ENCODE results near the gene RPL22. TPM values are rescaled to one million over a fixed set of nuclear protein-coding genes. Genes with fewer than 3 reads are reported as not detected.
"Not testable (repeated sequence)": the region's sequence is repeated elsewhere in the genome, so short reads cannot be mapped to it uniquely, and the experiment has no call there.

RPL22 gene
- total and polyA plus RNA-seq, 8 donors: 186 to 378 (median 234) TPM

GRCh38 chr1:6220236-6220635 lies 20.8 kb upstream of the RPL22 start:
- no peak for FAIRE-seq
- Histone ChIP-seq H3K9me3 (no peaks in the 10 kb centered on the region), H3K4me3 (no peak overlapping the region), H3K27me3 (no peaks in the 10 kb centered on the region), H3K36me3 (peaks cover 0 to 22% (median 7%) of the 10 kb centered on the region in 3 donors), H3K4me1 (no peaks in the 10 kb centered on the region), H3K27ac (no peak overlapping the region)
- intact Hi-C loops (cut with DNase I): no loop called here
- ATAC-seq: peak in 3 of 4 donors; percentile 8 to 54 (median 25)
- 83 to 87% methylated on average over 8 of the region's 8 CpGs for WGBS, 2 donors
- DNase-seq: peak in 1 of 6 donors; percentile 8
- TF ChIP-seq CTCF (IDR thresholded peaks at IDR 0.05): no peak

- FAIRE-seq, ATAC-seq: not testable (repeated sequence)
These were observed 20.2 kb upstream of the RPL22 start for GRCh38 chr1:6219641-6220040.

GRCh38 chr1:6218375-6219164 lies 19.2 kb upstream of the RPL22 start:
- intact Hi-C loops (cut with DNase I): no loop called here
- H3K27ac ChIP-seq: peak overlapping the region; percentile 11 to 55 (median 40)
- H3K4me1 ChIP-seq: no peaks in the 10 kb centered on the region
- H3K9me3 ChIP-seq: no peaks in the 10 kb centered on the region
- H3K4me3 ChIP-seq: no peak overlapping the region
- peak; percentile 48 to 75 (median 63) for ATAC-seq
- DNase-seq: peak in 2 of 6 donors; percentile 41 to 44
- no peaks in the 10 kb centered on the region for H3K27me3 ChIP-seq
- no peak for FAIRE-seq
- WGBS, 2 donors: 68 to 74% methylated on average over 16 of the region's 16 CpGs
- TF ChIP-seq CTCF (IDR thresholded peaks at IDR 0.05): no peak
- H3K36me3 ChIP-seq: peaks cover 0 to 5% (median 0%) of the 10 kb centered on the region in 3 donors

More at GRCh38 chr1:6219641-6220040, 20.2 kb upstream of the RPL22 start:
- H3K9me3 ChIP-seq; H3K4me1 ChIP-seq; H3K27ac ChIP-seq; H3K27me3 ChIP-seq; intact Hi-C loops (cut with DNase I); H3K4me3 ChIP-seq: not testable (repeated sequence)
- H3K36me3 ChIP-seq: peaks cover 0 to 16% (median 7%) of the 10 kb centered on the region in 3 donors
- WGBS, 2 donors: 83 to 86% methylated on average over 11 of the region's 11 CpGs
- DNase-seq: peak in 1 of 6 donors; percentile 2

GRCh38 chr1:6212193-6212959 lies 13.0 kb upstream of the RPL22 start:
- no peak overlapping the region for H3K27ac ChIP-seq
- intact Hi-C loops (cut with DNase I): no loop called here
- no peaks in the 10 kb centered on the region for H3K9me3 ChIP-seq
- H3K27me3 ChIP-seq: no peaks in the 10 kb centered on the region
- DNase-seq (peak in 1 of 6 donors; percentile 54), ATAC-seq (no peak), FAIRE-seq (no peak)
- H3K4me1 ChIP-seq: no peaks in the 10 kb centered on the region
- TF ChIP-seq CTCF (IDR thresholded peaks at IDR 0.05): no peak
- WGBS, 2 donors: 91 to 92% methylated on average over 20 of the region's 20 CpGs
- no peak overlapping the region for H3K4me3 ChIP-seq
- peaks cover 0 to 5% (median 0%) of the 10 kb centered on the region in 3 donors for H3K36me3 ChIP-seq

- intact Hi-C loops (cut with DNase I): no loop called here
- Histone ChIP-seq H3K27me3 (no peaks in the 10 kb centered on the region), H3K27ac (no peak overlapping the region), H3K9me3 (no peaks in the 10 kb centered on the region), H3K4me3 (no peak overlapping the region), H3K36me3 (peaks cover 0 to 5% (median 0%) of the 10 kb centered on the region in 3 donors), H3K4me1 (peaks cover 0 to 3% (median 0%) of the 10 kb centered on the region in 3 donors)
- no peak for ATAC-seq
- no peak for FAIRE-seq
- DNase-seq: no peak
- no peak for TF ChIP-seq CTCF (IDR thresholded peaks at IDR 0.05)
- WGBS, 2 donors: 93% methylated on average over 16 of the region's 16 CpGs
These were observed 12.3 kb upstream of the RPL22 start for GRCh38 chr1:6211731-6212130.

Measured in pancreas (tissue), 10 donors.